Mesenchymal stem cell (in vitro differentiated cells and primary cell): Measurements from ENCODE around the gene KLHL1.
A peak's percentile ranks its signal among the peaks of the same experiment; 100 is the strongest.

Experiments
- DNase-seq: peaks from one replicate; pipeline ENCODE4 v3.0.0-alpha.2; 2013
- H2AFZ ChIP-seq: one replicate; pipeline ENCODE4 v1.6.1; 2013; ENCODE audit warnings: low read depth, mild to moderate bottlenecking, control low read depth, inconsistent platforms, low read length, moderate library complexity
- H2AK5ac ChIP-seq: 2 replicates; pipeline ENCODE4 v1.6.1; 2013; ENCODE audit warnings: low read length, moderate library complexity, mild to moderate bottlenecking, inconsistent platforms; ENCODE audit not compliant: severe bottlenecking
- H2BK120ac ChIP-seq: one replicate; pipeline ENCODE4 v1.6.1; 2013; ENCODE audit warnings: low read depth, mild to moderate bottlenecking, inconsistent platforms, low read length, moderate library complexity
- H2BK12ac ChIP-seq, 2 experiments: one replicate each; pipeline ENCODE4 v1.6.1; 2013; ENCODE audit warnings: inconsistent platforms in 2 of 2, low read length in 2 of 2, mild to moderate bottlenecking in 2 of 2, moderate library complexity in 2 of 2, control low read depth in 1 of 2
- H2BK15ac ChIP-seq: one replicate; pipeline ENCODE4 v1.6.1; 2013; ENCODE audit warnings: mild to moderate bottlenecking, low read depth, inconsistent platforms; ENCODE audit not compliant: poor library complexity, severe bottlenecking
- H2BK5ac ChIP-seq: 2 replicates; pipeline ENCODE4 v1.6.1; 2013; ENCODE audit warnings: low read depth, mild to moderate bottlenecking, low read length, control low read depth, inconsistent platforms; ENCODE audit not compliant: poor library complexity, severe bottlenecking
- H3K14ac ChIP-seq, 2 experiments: one replicate each; pipeline ENCODE4 v1.6.1; 2013; ENCODE audit warnings: inconsistent platforms in 2 of 2, low read length in 2 of 2, control low read depth in 1 of 2, mild to moderate bottlenecking in 1 of 2, moderate library complexity in 1 of 2
- H3K18ac ChIP-seq, 2 experiments: one replicate each; pipeline ENCODE4 v1.6.1; 2013; ENCODE audit warnings: inconsistent platforms in 2 of 2, low read length in 2 of 2, control low read depth in 1 of 2, low read depth in 1 of 2, mild to moderate bottlenecking in 1 of 2
- H3K23ac ChIP-seq, 2 experiments: one replicate each; pipeline ENCODE4 v1.6.1; 2013; ENCODE audit warnings: inconsistent platforms in 2 of 2, low read length in 2 of 2, mild to moderate bottlenecking in 2 of 2, moderate library complexity in 2 of 2, control low read depth in 1 of 2
- H3K27ac ChIP-seq: 2 replicates; pipeline ENCODE4 v1.5.1; 2013; ENCODE audit warnings: mild to moderate bottlenecking, moderate library complexity, low read length, control low read depth, inconsistent platforms; ENCODE audit not compliant: poor library complexity, severe bottlenecking
- H3K27me3 ChIP-seq, 2 experiments: 2 replicates each; pipeline versions ENCODE4 v1.6.1 to v1.7.0; 2013; ENCODE audit warnings: low read length in 2 of 2, mild to moderate bottlenecking in 2 of 2, moderate library complexity in 2 of 2, control low read depth in 1 of 2, inconsistent platforms in 1 of 2; ENCODE audit not compliant: control insufficient read depth in 1 of 2, insufficient read depth in 1 of 2
- H3K36me3 ChIP-seq, 2 experiments: 2 replicates each; pipeline versions ENCODE4 v1.6.1 to v1.7.0; 2013; ENCODE audit warnings: low read length in 2 of 2, control low read depth in 1 of 2, inconsistent platforms in 1 of 2, low read depth in 1 of 2, mild to moderate bottlenecking in 1 of 2; ENCODE audit not compliant: insufficient read depth in 2 of 2, control insufficient read depth in 1 of 2
- H3K4ac ChIP-seq, 2 experiments: one replicate each; pipeline ENCODE4 v1.6.1; 2013; ENCODE audit warnings: inconsistent platforms in 2 of 2, low read length in 2 of 2, mild to moderate bottlenecking in 2 of 2, moderate library complexity in 2 of 2, control low read depth in 1 of 2, low read depth in 1 of 2
- H3K4me1 ChIP-seq: 2 replicates; pipeline ENCODE4 v1.6.1; 2013; ENCODE audit warnings: low read depth, low read length, control low read depth; ENCODE audit not compliant: control insufficient read depth, insufficient read depth
- H3K4me2 ChIP-seq: 2 replicates; pipeline ENCODE4 v1.6.1; 2013; ENCODE audit warnings: low read length, mild to moderate bottlenecking, inconsistent platforms; ENCODE audit not compliant: poor library complexity, severe bottlenecking
- H3K4me3 ChIP-seq, 2 experiments: 2 replicates each; pipeline versions ENCODE4 v1.5.1 to v1.7.0; 2013; ENCODE audit warnings: low read length in 2 of 2, mild to moderate bottlenecking in 2 of 2, control low read depth in 1 of 2, low read depth in 1 of 2; ENCODE audit not compliant: insufficient read depth in 1 of 2
- H3K79me1 ChIP-seq: replicated peaks from 2 replicates; pipeline ENCODE4 v1.6.1; 2013; ENCODE audit warnings: mild to moderate bottlenecking, control low read depth, low read length, inconsistent platforms; ENCODE audit not compliant: poor library complexity, severe bottlenecking
- H3K9ac ChIP-seq: 2 replicates; pipeline ENCODE4 v1.7.0; 2013; ENCODE audit warnings: mild to moderate bottlenecking, low read length, moderate library complexity
- H3K9me3 ChIP-seq: 2 replicates; pipeline ENCODE4 v1.7.0; 2013; ENCODE audit warnings: mild to moderate bottlenecking, low read length; ENCODE audit not compliant: control insufficient read depth
- H4K8ac ChIP-seq: one replicate; pipeline ENCODE4 v1.6.1; 2013; ENCODE audit warnings: inconsistent platforms, mild to moderate bottlenecking, low read length, moderate library complexity
- H4K91ac ChIP-seq: one replicate; pipeline ENCODE4 v1.6.1; 2013; ENCODE audit warnings: mild to moderate bottlenecking, low read length, inconsistent platforms
- WGBS: methylation state at CpG from one replicate; pipeline ENCODE4 v1.1.7; 2013; ENCODE audit warnings: mixed read lengths; 5-methylcytosine and 5-hydroxymethylcytosine counted together

KLHL1 gene

DNA sequence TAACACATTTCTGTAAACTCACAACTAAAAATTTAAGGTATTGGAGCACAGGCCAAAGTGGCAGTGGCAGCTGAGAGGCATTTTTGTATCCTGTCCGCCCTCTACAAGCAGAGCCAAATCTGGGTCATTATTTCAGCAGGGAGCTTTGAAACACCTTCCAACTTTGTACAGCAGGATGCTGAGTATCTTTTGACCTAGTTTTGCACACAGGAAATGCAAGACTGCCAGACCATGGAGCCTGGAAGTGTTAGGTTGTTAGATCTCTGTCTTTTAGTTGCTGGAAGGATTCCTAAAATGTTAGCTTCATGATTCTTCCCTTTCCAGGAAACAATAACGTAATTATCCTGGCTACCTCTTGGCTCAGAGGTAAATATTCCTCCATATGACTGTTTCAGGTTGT lies 149.2 kb downstream of the KLHL1 start:
- 77% methylated on average over 1 of the region's 2 CpGs for WGBS

DNA sequence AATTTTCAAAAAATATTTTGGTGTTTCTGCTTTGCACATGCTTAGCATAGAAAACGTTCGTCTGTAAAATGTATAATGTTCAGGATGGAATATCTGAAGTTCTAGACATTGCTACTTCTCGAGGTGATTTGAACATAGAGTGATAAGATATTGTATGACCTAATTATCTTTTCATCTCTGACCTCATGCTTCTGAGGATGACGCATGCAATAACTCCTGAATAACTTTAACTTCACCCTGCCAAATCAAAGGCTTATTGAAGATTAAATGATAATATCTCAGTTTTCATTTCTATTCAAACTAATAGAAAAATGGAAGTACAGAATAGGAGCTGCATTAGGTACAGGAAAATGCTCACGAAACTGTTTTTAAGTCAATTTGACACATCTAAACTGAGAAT lies 151.4 kb downstream of the KLHL1 start:
- Histone ChIP-seq H2AFZ (no peak overlapping the region), H3K4me3 (no peak overlapping the region), H4K91ac (no peak overlapping the region), H3K18ac (no peak overlapping the region), H3K23ac (no peak overlapping the region), H3K4me1 (no peaks in the 10 kb centered on the region), H3K9ac (no peak overlapping the region), H2BK120ac (no peak overlapping the region), H3K36me3 (no peaks in the 10 kb centered on the region), H3K4ac (no peak overlapping the region), H3K4me2 (no peak overlapping the region), H3K14ac (no peak overlapping the region), H4K8ac (no peak overlapping the region), H2BK15ac (no peak overlapping the region), H3K79me1 (no peaks in the 10 kb centered on the region), H3K9me3 (no peaks in the 10 kb centered on the region), H3K27ac (no peak overlapping the region), H3K27me3 (no peaks in the 10 kb centered on the region), H2BK12ac (no peak overlapping the region), H2AK5ac (no peak overlapping the region), H2BK5ac (no peak overlapping the region)
- 97% methylated on average over 2 of the region's 5 CpGs for WGBS
- DNase-seq, result no peak

More for the DNA sequence above, 149.2 kb downstream of the KLHL1 start:
- no peak overlapping the region for H2AK5ac ChIP-seq
- H3K79me1 ChIP-seq, result no peaks in the 10 kb centered on the region
- DNase-seq, result peak; percentile 12
- H3K4me2 ChIP-seq, result no peak overlapping the region
- peak overlapping the region in 1 of 2 experiments; percentile 88 for H2BK12ac ChIP-seq
- no peak overlapping the region for H3K27ac ChIP-seq
- H4K91ac ChIP-seq, result peak overlapping the region; percentile 11
- no peak overlapping the region for H2BK120ac ChIP-seq
- H3K14ac ChIP-seq, result peak overlapping the region in 1 of 2 experiments; percentile 9
- H2BK5ac ChIP-seq, result no peak overlapping the region
- H3K9ac ChIP-seq, result no peak overlapping the region
- no peaks in the 10 kb centered on the region for H3K4me1 ChIP-seq
- H3K36me3 ChIP-seq, result no peaks in the 10 kb centered on the region
- H2BK15ac ChIP-seq, result no peak overlapping the region
- H3K23ac ChIP-seq, result no peak overlapping the region
- H3K4ac ChIP-seq, result peak overlapping the region; percentile 64 to 75
- H3K9me3 ChIP-seq, result no peaks in the 10 kb centered on the region
- H3K18ac ChIP-seq, result peak overlapping the region; percentile 76 to 79
- H2AFZ ChIP-seq, result peak overlapping the region; percentile 76
- no peak overlapping the region for H3K4me3 ChIP-seq
- H3K27me3 ChIP-seq, result no peaks in the 10 kb centered on the region
- peak overlapping the region; percentile 19 for H4K8ac ChIP-seq

DNA sequence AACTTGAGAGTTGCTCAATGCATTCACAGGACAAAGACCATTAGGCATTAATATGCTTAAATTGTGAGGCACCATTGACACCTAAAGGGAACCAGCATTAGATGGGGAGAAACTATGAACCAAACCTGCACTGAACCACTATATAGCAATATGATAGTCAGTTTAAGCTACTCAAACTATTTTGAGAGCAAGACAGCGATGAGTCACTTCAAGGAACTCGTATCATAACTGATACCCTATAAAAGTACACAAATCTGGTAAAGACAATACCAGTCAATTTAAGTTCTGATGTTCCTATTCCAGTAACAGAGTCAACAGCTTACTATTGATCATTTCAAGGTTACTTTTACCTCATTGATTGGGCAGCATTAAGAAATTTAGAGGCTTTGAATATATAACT lies 151.9 kb downstream of the KLHL1 start:
- Histone ChIP-seq H3K27ac (no peak overlapping the region), H3K36me3 (no peaks in the 10 kb centered on the region), H4K8ac (no peak overlapping the region), H3K14ac (no peak overlapping the region), H3K9ac (no peak overlapping the region), H3K23ac (no peak overlapping the region), H3K79me1 (no peaks in the 10 kb centered on the region), H3K18ac (no peak overlapping the region), H2BK15ac (no peak overlapping the region), H2BK120ac (no peak overlapping the region), H2BK5ac (no peak overlapping the region), H3K27me3 (no peaks in the 10 kb centered on the region), H2AFZ (no peak overlapping the region), H2AK5ac (no peak overlapping the region), H3K4ac (no peak overlapping the region), H4K91ac (no peak overlapping the region), H2BK12ac (no peak overlapping the region), H3K4me1 (no peaks in the 10 kb centered on the region), H3K4me2 (no peak overlapping the region), H3K9me3 (no peaks in the 10 kb centered on the region), H3K4me3 (no peak overlapping the region)
- 81% methylated on average over 2 of the region's 2 CpGs for WGBS
- no peak for DNase-seq

DNA sequence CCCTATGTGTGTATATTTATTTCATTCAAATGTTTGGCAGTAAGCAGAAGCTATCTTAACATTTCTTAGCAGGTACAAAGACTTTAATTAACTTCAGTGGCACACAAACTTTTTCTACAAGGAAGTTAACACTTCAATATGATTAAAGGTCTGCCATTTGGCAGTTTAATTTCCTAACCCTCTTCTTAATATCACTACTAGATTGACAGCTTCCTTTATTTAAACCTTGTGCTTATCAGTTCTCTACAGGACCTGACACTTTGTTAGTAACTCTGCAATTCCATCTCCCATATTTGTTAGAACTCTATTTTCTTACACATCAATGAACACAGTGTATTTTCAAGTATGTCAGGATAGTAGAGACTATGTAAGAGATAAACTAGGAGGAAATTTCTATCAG lies 153.0 kb downstream of the KLHL1 start:
- Histone ChIP-seq H3K18ac (no peak overlapping the region), H3K23ac (no peak overlapping the region), H3K36me3 (no peaks in the 10 kb centered on the region), H2BK120ac (no peak overlapping the region), H3K27me3 (no peaks in the 10 kb centered on the region), H3K14ac (no peak overlapping the region), H3K9me3 (no peaks in the 10 kb centered on the region), H2BK5ac (no peak overlapping the region), H2BK12ac (no peak overlapping the region), H3K4me2 (no peak overlapping the region), H3K4me3 (no peak overlapping the region), H4K8ac (no peak overlapping the region), H4K91ac (no peak overlapping the region), H3K79me1 (no peaks in the 10 kb centered on the region), H3K4ac (no peak overlapping the region), H2AK5ac (no peak overlapping the region), H2AFZ (no peak overlapping the region), H3K4me1 (no peaks in the 10 kb centered on the region), H2BK15ac (no peak overlapping the region), H3K9ac (no peak overlapping the region), H3K27ac (no peak overlapping the region)
- no peak for DNase-seq
